ENCODE results near the gene FURIN. TPM values are rescaled to one million over a fixed set of nuclear protein-coding genes. Genes with fewer than 3 reads are reported as not detected.

The FURIN gene
- 62.6 and 67.9 TPM in 2 replicates for total RNA-seq
- polyA plus RNA-seq: 84.6 and 98.9 TPM in 2 replicates

GRCh38 chr15:90868261-90868689 lies at the start of gene FURIN:
TSS of gene FURIN (plus strand) at chr15:90868588. CDS start at chr15:90875741, 7,153 bp downstream.
- Histone ChIP-seq H3K4me2 (peak within 1 kb of the TSS; percentile 95), H3K27ac (peak within 1 kb of the TSS; percentile 89), H3K4me3 (no peak within 1 kb of the TSS), H3K4me1 (ENCODE audit: insufficient read depth) (peaks cover 46% of the 10 kb centered on the region), H3K9me2 (replicated peaks; ENCODE audit: insufficient read depth) (no peaks in the 10 kb centered on the region), H4K20me1 (ENCODE audit: insufficient read depth, poor library complexity, severe bottlenecking) (peaks cover 3% of the 10 kb centered on the region), H3K27me3 (no peaks in the 10 kb centered on the region), H3K9me3 (ENCODE audit: low read depth) (no peaks in the 10 kb centered on the region), H3K36me3 (replicated peaks; ENCODE audit: insufficient read depth, low read depth) (no peaks in the 10 kb centered on the region), H3K79me2 (peaks cover 26% of the 10 kb centered on the region), H2AFZ (no peak within 1 kb of the TSS)
- no peak for TF ChIP-seq EZH2 (IDR thresholded peaks at IDR 0.05; ENCODE audit: borderline replicate concordance)
- TF ChIP-seq, protein P1, sequence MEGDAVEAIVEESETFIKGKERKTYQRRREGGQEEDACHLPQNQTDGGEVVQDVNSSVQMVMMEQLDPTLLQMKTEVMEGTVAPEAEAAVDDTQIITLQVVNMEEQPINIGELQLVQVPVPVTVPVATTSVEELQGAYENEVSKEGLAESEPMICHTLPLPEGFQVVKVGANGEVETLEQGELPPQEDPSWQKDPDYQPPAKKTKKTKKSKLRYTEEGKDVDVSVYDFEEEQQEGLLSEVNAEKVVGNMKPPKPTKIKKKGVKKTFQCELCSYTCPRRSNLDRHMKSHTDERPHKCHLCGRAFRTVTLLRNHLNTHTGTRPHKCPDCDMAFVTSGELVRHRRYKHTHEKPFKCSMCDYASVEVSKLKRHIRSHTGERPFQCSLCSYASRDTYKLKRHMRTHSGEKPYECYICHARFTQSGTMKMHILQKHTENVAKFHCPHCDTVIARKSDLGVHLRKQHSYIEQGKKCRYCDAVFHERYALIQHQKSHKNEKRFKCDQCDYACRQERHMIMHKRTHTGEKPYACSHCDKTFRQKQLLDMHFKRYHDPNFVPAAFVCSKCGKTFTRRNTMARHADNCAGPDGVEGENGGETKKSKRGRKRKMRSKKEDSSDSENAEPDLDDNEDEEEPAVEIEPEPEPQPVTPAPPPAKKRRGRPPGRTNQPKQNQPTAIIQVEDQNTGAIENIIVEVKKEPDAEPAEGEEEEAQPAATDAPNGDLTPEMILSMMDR (IDR thresholded peaks at IDR 0.05; ENCODE audit: poor library complexity): no peak
- no peak for TF ChIP-seq EZH2phosphoT487 (IDR thresholded peaks at IDR 0.05; ENCODE audit: low read depth, severe bottlenecking, unreplicated experiment)
- 70% methylated on average over 6 of the region's 6 CpGs for WGBS (ENCODE audit: low lambda C conversion rate, missing lambda C conversion rate)
- no peak for DNase-seq (ENCODE audit: low spot score)

DNA sequence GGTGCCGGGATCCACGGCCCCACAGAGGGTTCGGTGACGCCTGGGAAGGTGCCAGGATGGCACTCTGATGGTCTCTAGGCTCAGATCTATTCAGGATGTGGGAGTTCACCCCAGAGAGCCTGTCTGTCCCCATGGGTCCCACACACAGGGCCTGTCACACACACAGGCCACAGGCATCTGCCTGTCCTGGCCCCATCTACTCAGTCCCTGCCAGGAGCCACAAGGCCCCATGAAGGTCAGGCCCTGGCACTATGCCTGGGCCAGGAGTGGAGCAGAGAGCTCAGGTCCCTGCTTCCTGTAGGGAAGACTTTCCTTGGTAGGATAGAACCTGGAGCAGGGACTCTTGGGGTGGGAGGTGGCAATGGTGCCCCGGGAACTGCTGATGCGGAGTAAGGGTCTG lies 49.0 kb upstream of the FURIN start:
- Histone ChIP-seq H3K27me3 (no peaks in the 10 kb centered on the region), H3K9me3 (ENCODE audit: low read depth) (no peaks in the 10 kb centered on the region), H3K79me2 (no peaks in the 10 kb centered on the region), H2AFZ (no peak overlapping the region), H3K4me2 (no peak overlapping the region), H3K36me3 (replicated peaks; ENCODE audit: insufficient read depth, low read depth) (no peaks in the 10 kb centered on the region), H3K9me2 (replicated peaks; ENCODE audit: insufficient read depth) (no peaks in the 10 kb centered on the region), H3K4me3 (no peak overlapping the region), H3K4me1 (ENCODE audit: insufficient read depth) (peaks cover 4% of the 10 kb centered on the region), H3K27ac (no peak overlapping the region), H4K20me1 (ENCODE audit: insufficient read depth, poor library complexity, severe bottlenecking) (no peaks in the 10 kb centered on the region)
- TF ChIP-seq, protein P1 (IDR thresholded peaks at IDR 0.05; ENCODE audit: poor library complexity): no peak
- TF ChIP-seq EZH2 (IDR thresholded peaks at IDR 0.05; ENCODE audit: borderline replicate concordance) (no peak), EZH2phosphoT487 (IDR thresholded peaks at IDR 0.05; ENCODE audit: low read depth, severe bottlenecking, unreplicated experiment) (no peak)
- DNase-seq (ENCODE audit: low spot score): no peak
- 97% methylated on average over 4 of the region's 6 CpGs for WGBS (ENCODE audit: low lambda C conversion rate, missing lambda C conversion rate)

DNA sequence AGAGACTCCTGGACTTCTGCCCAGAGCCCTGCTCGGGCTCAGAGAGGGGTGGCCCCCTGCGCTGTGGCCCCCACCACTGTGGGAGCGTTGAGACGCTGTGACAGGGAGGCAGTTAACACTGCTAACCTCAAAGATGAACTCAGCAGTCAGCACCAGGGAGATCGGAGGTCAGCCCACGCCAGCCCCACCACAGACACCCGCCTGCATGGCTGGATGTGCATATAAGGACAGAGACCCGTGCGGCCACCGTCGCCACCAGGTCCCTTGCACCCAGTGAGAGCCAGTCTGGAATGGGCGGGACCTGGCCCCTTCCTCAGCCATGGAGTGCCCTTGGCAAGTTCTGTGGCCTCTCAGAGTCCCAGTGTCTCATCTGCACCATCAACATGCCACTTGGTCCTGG lies 48.5 kb upstream of the FURIN start:
- Histone ChIP-seq H3K27ac (no peak overlapping the region), H3K9me2 (replicated peaks; ENCODE audit: insufficient read depth) (no peaks in the 10 kb centered on the region)

More for the DNA sequence above, 48.5 kb upstream of the FURIN start:
- H3K27me3 ChIP-seq: no peaks in the 10 kb centered on the region
- no peak for DNase-seq (ENCODE audit: low spot score)
- H4K20me1 ChIP-seq (ENCODE audit: insufficient read depth, poor library complexity, severe bottlenecking): no peaks in the 10 kb centered on the region
- H3K4me2 ChIP-seq: no peak overlapping the region
- H3K9me3 ChIP-seq (ENCODE audit: low read depth): no peaks in the 10 kb centered on the region
- TF ChIP-seq, protein P1 (IDR thresholded peaks at IDR 0.05; ENCODE audit: poor library complexity): no peak
- TF ChIP-seq EZH2 (IDR thresholded peaks at IDR 0.05; ENCODE audit: borderline replicate concordance) (no peak), EZH2phosphoT487 (IDR thresholded peaks at IDR 0.05; ENCODE audit: low read depth, severe bottlenecking, unreplicated experiment) (no peak)
- 90% methylated on average over 12 of the region's 12 CpGs for WGBS (ENCODE audit: low lambda C conversion rate, missing lambda C conversion rate)
- H3K36me3 ChIP-seq (replicated peaks; ENCODE audit: insufficient read depth, low read depth): no peaks in the 10 kb centered on the region
- H2AFZ ChIP-seq: no peak overlapping the region
- peaks cover 4% of the 10 kb centered on the region for H3K4me1 ChIP-seq (ENCODE audit: insufficient read depth)
- no peak overlapping the region for H3K4me3 ChIP-seq
- H3K79me2 ChIP-seq: no peaks in the 10 kb centered on the region
